ENCODE measurements around the gene OR52B4. TPM values are rescaled to one million over a fixed set of nuclear protein-coding genes. Genes with fewer than 3 reads are reported as not detected.

The OR52B4 gene
- total and polyA plus RNA-seq, 10 of the 15 experiments (the other 5 are each of a cell fraction or from before 2014, with no cell fraction given) = not detected

- TF ChIP-seq SMAD5 (IDR thresholded peaks at IDR 0.05; ENCODE audit: low read depth) (peak; percentile 64; the same call in 1 of the 2 replicates), KAT2A (conservative IDR thresholded peaks at IDR 0.05; ENCODE audit: control insufficient read depth, low read depth, low read length) (no peak), MTA2 (IDR thresholded peaks at IDR 0.05; ENCODE audit: low read depth) (peak; percentile 51; the same call in 1 of the 2 replicates), TCF3 (IDR thresholded peaks at IDR 0.05; ENCODE audit: borderline replicate concordance, insufficient read depth, low read depth, low read length) (no peak), NRF1 (conservative IDR thresholded peaks at IDR 0.05; ENCODE audit: low read depth, low read length) (no peak), NFXL1 (IDR thresholded peaks at IDR 0.05; ENCODE audit: borderline replicate concordance) (peak; percentile 91), EP300 (IDR thresholded peaks at IDR 0.05; ENCODE audit: borderline replicate concordance in 1 of 2, control insufficient read depth in 1 of 2, low read depth in 2 of 2, low read length in 2 of 2) (no peak), RELA (IDR thresholded peaks at IDR 0.05; ENCODE audit: borderline replicate concordance, partially characterized antibody) (no peak), ATF7 (IDR thresholded peaks at IDR 0.05; ENCODE audit: low read depth) (no peak), SIN3A (IDR thresholded peaks at IDR 0.05; ENCODE audit: low read depth, low read length) (no peak; the same call in 1 of the 2 replicates), MLLT1 (IDR thresholded peaks at IDR 0.05) (peak; percentile 57; the same call in 1 of the 2 replicates), STAT3 (IDR thresholded peaks at IDR 0.05; ENCODE audit: low read depth, low read length) (no peak), SMARCA5 (IDR thresholded peaks at IDR 0.05) (no peak), NKRF (conservative IDR thresholded peaks at IDR 0.05) (peak; percentile 63), POLR2AphosphoS5 (IDR thresholded peaks at IDR 0.05; ENCODE audit: low read length) (peak; percentile 42; the same call in 1 of the 2 replicates), RAD21 (IDR thresholded peaks at IDR 0.05; ENCODE audit: insufficient read depth, low read depth, low read length) (no peak), ETV6 (conservative IDR thresholded peaks at IDR 0.05 in 1 of 2, IDR thresholded peaks at IDR 0.05 in 1 of 2; ENCODE audit: borderline replicate concordance in 1 of 2, low read depth in 1 of 2) (peak in 1 of 2 experiments; percentile 29; a peak in 1 of 4 replicates), POLR2A (IDR thresholded peaks at IDR 0.05; ENCODE audit: low read depth, low read length) (peak; percentile 82), PML (IDR thresholded peaks at IDR 0.05; ENCODE audit: low read length) (no peak), BCL3 (IDR thresholded peaks at IDR 0.05; ENCODE audit: borderline replicate concordance, insufficient read depth, low read depth, low read length, poor library complexity, severe bottlenecking) (no peak), IRF4 (IDR thresholded peaks at IDR 0.05; ENCODE audit: low read depth, low read length) (0 out of 2 replicates have a peak, but pooled peaks have one; percentile 31), BHLHE40 (IDR thresholded peaks at IDR 0.05; ENCODE audit: borderline replicate concordance in 1 of 2, low read depth in 2 of 2, low read length in 1 of 2) (peak in 1 of 2 experiments; percentile 62; a peak in 1 of 4 replicates), ZNF207 (IDR thresholded peaks at IDR 0.05; ENCODE audit: borderline replicate concordance) (0 out of 2 replicates have a peak, but pooled peaks have one; percentile 13)
- TF ChIP-seq, protein P1, sequence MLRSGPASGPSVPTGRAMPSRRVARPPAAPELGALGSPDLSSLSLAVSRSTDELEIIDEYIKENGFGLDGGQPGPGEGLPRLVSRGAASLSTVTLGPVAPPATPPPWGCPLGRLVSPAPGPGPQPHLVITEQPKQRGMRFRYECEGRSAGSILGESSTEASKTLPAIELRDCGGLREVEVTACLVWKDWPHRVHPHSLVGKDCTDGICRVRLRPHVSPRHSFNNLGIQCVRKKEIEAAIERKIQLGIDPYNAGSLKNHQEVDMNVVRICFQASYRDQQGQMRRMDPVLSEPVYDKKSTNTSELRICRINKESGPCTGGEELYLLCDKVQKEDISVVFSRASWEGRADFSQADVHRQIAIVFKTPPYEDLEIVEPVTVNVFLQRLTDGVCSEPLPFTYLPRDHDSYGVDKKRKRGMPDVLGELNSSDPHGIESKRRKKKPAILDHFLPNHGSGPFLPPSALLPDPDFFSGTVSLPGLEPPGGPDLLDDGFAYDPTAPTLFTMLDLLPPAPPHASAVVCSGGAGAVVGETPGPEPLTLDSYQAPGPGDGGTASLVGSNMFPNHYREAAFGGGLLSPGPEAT (IDR thresholded peaks at IDR 0.05; ENCODE audit: low read depth) = 0 out of 2 replicates have a peak, but pooled peaks have one; percentile 33
These were observed 25.1 kb upstream of the OR52B4 start, which contains the start of gene TRIM21 (continued) for GRCh38 chr11:4393209-4393857.

Measured in GM12878 (cell line).